GM10248 (cell line): ENCODE data around the gene EME2.

Experiments used
- CTCF ChIA-PET: fragments of 300-600 bp; sonication (Branson Sonifier 250); formaldehyde crosslinking; extraction: SDS; loops from one replicate; lab custom pipeline; 2021; ENCODE audit warnings: antibody characterized with exemption; lab: Yijun Ruan, JAX
- POLR2A ChIA-PET: fragments of 350-650 bp; sonication (Branson Sonifier 250); formaldehyde crosslinking; extraction: SDS; loops from one replicate; lab custom pipeline; 2020; ENCODE audit warnings: antibody characterized with exemption; lab: Yijun Ruan, JAX
- DNase-seq: peaks from one replicate; pipeline ENCODE4 v3.0.0; 2012; ENCODE audit errors: extremely low spot score
- TF ChIP-seq, protein P1 (sequence below): IDR thresholded peaks from 2 replicates; pipeline ENCODE4 v1.5.1; 2012; ENCODE audit warnings: mild to moderate bottlenecking, low read depth; ENCODE audit errors: extremely low read depth, missing control alignments, control extremely low read depth

The EME2 gene

DNA sequence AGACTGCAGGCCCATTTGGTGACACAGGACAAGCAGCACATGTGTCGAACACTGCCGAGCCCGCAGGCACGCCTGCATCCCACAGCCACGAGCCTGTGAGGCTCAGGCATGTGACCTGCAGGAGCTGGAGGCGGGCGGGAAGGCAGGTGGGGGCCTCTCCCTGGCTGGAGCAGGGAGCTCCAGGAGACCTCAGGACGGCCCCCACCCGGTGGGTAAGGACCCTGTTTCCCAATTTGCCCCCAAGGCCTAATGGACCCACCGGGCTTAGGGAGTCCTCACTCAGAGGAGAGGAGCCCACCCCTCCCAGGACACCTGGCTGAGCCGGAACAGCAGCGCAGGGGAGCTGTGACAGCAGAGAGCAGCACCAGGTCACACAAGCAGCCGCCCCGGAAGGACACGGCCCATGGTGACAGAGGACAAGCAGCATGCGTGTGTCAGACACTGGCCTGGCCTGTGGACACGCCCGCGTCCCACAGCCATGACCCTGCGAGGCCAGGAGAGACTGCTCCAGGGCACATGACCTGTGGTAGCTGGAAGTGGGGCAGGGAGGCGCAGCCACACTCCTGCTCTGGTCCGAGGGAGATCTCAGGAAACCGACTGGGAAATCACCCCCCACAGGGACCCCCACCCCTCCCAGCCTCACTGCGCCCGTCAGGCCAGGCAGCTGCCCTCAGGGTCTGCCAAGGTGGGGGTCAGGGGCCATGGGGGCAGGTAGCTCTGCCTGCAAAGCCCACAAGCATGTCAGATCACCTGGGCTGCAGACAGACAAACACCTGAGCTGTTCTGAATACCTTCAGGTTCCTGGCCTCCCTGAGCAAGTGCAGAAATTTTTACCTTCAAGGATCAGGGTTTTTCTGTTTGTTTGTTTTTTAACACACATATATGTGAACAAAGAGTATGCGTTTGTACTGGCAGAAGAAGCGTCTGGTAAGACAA lies 7.4 kb downstream of the EME2 start:
- ChIA-PET CTCF (no interaction called here), POLR2A (interaction anchor here (0.6 kb wide), 1 partner anchor 30 kb away, joined by 3 read pairs; no protein-coding TSS in a partner anchor)
- no peak for DNase-seq
- TF ChIP-seq, protein P1, sequence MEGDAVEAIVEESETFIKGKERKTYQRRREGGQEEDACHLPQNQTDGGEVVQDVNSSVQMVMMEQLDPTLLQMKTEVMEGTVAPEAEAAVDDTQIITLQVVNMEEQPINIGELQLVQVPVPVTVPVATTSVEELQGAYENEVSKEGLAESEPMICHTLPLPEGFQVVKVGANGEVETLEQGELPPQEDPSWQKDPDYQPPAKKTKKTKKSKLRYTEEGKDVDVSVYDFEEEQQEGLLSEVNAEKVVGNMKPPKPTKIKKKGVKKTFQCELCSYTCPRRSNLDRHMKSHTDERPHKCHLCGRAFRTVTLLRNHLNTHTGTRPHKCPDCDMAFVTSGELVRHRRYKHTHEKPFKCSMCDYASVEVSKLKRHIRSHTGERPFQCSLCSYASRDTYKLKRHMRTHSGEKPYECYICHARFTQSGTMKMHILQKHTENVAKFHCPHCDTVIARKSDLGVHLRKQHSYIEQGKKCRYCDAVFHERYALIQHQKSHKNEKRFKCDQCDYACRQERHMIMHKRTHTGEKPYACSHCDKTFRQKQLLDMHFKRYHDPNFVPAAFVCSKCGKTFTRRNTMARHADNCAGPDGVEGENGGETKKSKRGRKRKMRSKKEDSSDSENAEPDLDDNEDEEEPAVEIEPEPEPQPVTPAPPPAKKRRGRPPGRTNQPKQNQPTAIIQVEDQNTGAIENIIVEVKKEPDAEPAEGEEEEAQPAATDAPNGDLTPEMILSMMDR = no peak

DNA sequence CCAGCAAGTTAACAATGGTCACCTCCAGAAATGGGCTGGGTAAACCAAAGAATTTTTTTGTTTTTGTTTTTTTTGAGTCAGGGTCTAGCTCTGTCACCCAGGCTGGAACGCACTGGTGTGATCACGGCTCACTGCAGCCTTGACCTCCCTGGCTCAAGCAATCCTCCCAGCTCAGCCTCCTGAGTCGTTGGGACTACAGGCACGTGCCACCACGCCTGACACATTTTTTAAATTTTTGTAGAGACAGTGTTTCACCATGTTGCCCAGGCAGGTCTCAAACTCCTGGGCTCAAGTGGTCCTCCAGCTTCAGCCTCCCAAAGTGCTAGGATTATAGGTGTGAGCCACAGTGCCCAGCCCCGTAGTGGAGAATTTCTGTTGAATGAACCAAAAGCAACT lies 8.1 kb downstream of the EME2 start:
- TF ChIP-seq, protein P1 = no peak
- ChIA-PET POLR2A (no interaction called here), CTCF (no interaction called here)
- no peak for DNase-seq

DNA sequence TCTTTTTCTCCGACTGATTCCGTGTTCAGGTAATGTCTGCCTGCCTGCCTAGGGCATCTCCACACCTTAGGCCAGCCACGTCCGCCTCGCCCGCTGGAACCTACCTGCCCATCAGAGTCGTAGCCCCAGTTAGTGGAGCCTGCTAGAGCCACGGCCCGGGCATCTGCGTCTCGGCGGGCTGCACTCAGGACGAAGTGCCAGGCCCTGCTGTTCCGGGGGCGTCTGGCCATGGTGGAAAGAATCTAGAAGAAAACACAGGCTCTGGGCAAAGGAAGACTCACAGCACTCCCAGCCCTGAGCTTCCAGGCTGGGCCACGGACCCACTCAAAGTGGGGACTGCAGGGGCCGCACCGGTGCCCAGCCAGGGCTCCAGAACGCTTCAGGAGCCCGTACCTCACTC lies 8.6 kb downstream of the EME2 start:
- TF ChIP-seq, protein P1 = no peak
- POLR2A ChIA-PET = interaction anchor here (2.3 kb wide), 1 partner anchor 184 kb away, joined by 24 read pairs; the partner anchor contains the start of gene RPS2
- CTCF ChIA-PET = interaction anchor here (1.1 to 1.7 kb wide), 3 partner anchors 7 to 12 kb away, joined by 4 to 17 read pairs (median 5); partner anchors contain the start of genes EME2, IGFALS and MRPS34
- no peak for DNase-seq

DNA sequence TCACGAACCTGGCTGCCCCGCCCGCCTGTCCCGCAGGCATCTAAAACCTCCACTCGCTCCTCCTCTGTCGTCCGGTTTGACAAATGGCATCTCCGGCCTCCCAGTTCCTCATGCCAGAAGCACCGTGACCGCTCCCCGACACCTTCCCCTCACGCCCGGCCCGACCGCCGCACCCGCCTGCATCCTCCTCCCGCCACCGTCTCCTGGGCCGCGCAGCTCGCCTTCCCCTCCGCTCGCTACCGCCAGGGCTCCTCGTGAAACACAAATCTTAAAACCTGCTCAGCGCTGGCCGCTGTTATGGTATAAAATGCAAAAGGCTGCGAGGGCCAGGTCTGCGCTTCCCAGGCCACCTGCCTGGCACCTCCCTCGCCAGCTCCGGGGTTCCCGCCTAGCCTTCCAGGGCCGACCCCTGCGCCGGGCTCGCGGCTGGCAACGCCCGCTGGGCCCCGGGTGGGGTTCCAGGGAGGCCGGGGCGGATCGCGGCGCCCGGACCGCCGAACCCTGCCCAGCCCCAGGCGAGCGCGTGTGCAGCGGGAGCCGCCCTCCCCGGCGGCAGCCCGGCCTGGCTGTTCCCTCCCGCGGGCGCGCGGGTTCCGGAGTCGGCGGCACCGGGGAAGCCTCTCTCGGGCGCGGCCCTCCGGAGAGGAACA lies 9.3 kb downstream of the EME2 start:
- CTCF ChIA-PET = interaction anchor here (1.0 to 2.0 kb wide), 9 partner anchors 8 to 1145 kb away, joined by 3 to 17 read pairs (median 5); partner anchors contain the start of genes EME2, IGFALS, MRPS34 and NME3
- no peak for DNase-seq
- POLR2A ChIA-PET = interaction anchor here (1.2 to 2.4 kb wide), 3 partner anchors 10 to 373 kb away, joined by 9 to 24 read pairs (median 11); partner anchors contain the start of genes EME2, MRPS34, NME3 and RPS2
- TF ChIP-seq, protein P1 = no peak

DNA sequence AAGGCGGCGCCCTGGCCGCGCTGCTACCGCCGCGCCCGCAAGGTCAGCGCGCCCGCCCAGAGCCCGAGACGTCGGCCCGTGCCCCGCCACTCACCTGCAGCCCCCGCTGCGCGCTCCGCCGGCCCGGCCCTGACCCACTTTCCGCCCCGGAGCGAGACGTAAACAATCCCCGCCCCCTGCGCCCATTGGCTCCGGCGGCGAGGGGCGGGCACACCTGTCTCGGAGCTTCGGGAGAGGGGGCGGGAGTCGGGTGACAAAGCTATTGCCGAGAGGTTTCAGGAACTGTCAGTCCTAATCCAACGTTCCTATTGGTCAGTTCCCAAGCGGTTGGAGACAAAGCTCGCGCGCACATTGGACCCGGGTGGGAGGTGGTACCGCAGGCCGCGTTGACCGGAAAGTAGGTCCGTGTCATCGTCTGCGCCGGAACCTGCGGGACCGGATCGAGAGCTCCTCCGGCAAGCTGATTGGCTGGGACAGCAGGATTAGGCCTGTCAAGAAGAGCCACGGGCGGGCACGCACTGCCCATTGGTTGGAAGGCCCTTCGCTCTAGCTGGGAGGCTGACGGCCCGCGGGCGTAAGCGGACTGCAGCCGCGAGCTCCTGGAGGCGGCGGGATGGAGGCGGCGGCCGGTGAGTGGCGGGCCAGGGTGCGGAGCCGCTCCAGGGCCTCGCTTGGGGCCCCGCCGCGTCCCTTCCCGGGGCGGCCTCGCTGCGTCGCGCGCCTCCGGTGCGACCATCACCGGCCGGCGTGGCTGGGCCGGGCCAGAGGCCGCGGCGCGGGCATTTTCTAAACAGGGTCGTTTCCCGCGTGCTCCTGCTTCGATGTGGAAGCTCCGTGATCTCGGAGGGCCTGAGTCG lies 10.0 kb downstream of the EME2 start, which contains the start of the genes NUBP2 and SPSB3:
NUBP2 (plus strand) TSS at position 553 of the 857 bp plus-strand sequence; CDS start at position 614, 61 bp downstream.
SPSB3 (minus strand) TSS at position 164 of the 857 bp plus-strand sequence. CDS start 1,088 bp downstream, outside the sequence.
- DNase-seq = peak; percentile 98
- CTCF ChIA-PET = interaction anchor here (0.8 to 2.0 kb wide), 13 partner anchors 9 to 1144 kb away, joined by 3 to 17 read pairs (median 5); partner anchors contain the start of genes EME2, IGFALS, MAPK8IP3 and MRPS34
- POLR2A ChIA-PET = interaction anchor here (0.6 to 2.4 kb wide), 7 partner anchors 8 to 373 kb away, joined by 4 to 24 read pairs (median 6); partner anchors contain the start of genes EME2, MRPS34, NME3 and RPS2
- TF ChIP-seq, protein P1 = no peak
